Measurements from ENCODE around the gene CYB5B. TPM values are rescaled to one million over a fixed set of nuclear protein-coding genes. Genes with fewer than 3 reads are reported as not detected.

CYB5B gene
- polyA plus RNA-seq, 3 donors, result 32.3 to 90.4 (median 84.9) TPM

- no peak overlapping the region for H3K27ac Mint-ChIP-seq
- peaks cover 1 to 2% (median 1%) of the 10 kb centered on the region in 3 donors for H3K27me3 Mint-ChIP-seq (ENCODE audit: low read depth in 3 of 3)
- DNase-seq, result no peak
- Histone ChIP-seq H3K4me3 (replicated peaks in 1 of 3; ENCODE audit: low read depth in 2 of 3, low read length in 3 of 3) (no peak overlapping the region), H3K27ac (ENCODE audit: low read depth in 1 of 2, low read length in 2 of 2) (no peak overlapping the region), H3K79me2 (ENCODE audit: insufficient read depth, low read length) (no peaks in the 10 kb centered on the region), H3K27me3 (ENCODE audit: control insufficient read depth in 2 of 2, insufficient read depth in 2 of 2, low read length in 2 of 2) (no peaks in the 10 kb centered on the region), H3K36me3 (replicated peaks in 1 of 2; ENCODE audit: control insufficient read depth in 1 of 2, insufficient read depth in 2 of 2, low read length in 2 of 2) (peaks cover 23 to 82% of the 10 kb centered on the region in 2 donors), H4K20me1 (ENCODE audit: insufficient read depth, low read length) (peaks cover 30% of the 10 kb centered on the region), H3K4me2 (replicated peaks; ENCODE audit: extremely low read depth, low read length, poor library complexity, severe bottlenecking) (no peak overlapping the region), H3K9me3 (replicated peaks in 1 of 2; ENCODE audit: control insufficient read depth in 1 of 2, insufficient read depth in 1 of 2, low read length in 2 of 2) (no peaks in the 10 kb centered on the region), H3K4me1 (ENCODE audit: control insufficient read depth in 1 of 2, insufficient read depth in 2 of 2, low read length in 2 of 2) (no peaks in the 10 kb centered on the region), H3K9ac (ENCODE audit: insufficient read depth, low read length, poor library complexity, severe bottlenecking) (no peak overlapping the region), H2AFZ (ENCODE audit: insufficient read depth, low read depth, low read length, poor library complexity, severe bottlenecking) (no peak overlapping the region)
- H3K36me3 Mint-ChIP-seq, result peaks cover 77 to 81% of the 10 kb centered on the region in 2 donors
- TF ChIP-seq CTCF (IDR thresholded peaks at IDR 0.05), result no peak
- H3K4me1 Mint-ChIP-seq, result no peaks in the 10 kb centered on the region
- no peak overlapping the region for H3K4me3 Mint-ChIP-seq
- intact Hi-C loops (cut with micrococcal nuclease), result no loop called here
- WGBS (ENCODE audit: insufficient coverage), result no CpG with 5 or more reads among the region's 1 CpG
- H3K9me3 Mint-ChIP-seq, result peaks cover 0 to 4% (median 0%) of the 10 kb centered on the region in 7 donors
These were observed 29.5 kb downstream of the CYB5B start for GRCh38 chr16:69453936-69454335.

GRCh38 chr16:69463876-69464275 lies 39.5 kb downstream of the CYB5B start:
- H3K36me3 Mint-ChIP-seq, result peaks cover 63 to 64% of the 10 kb centered on the region in 2 donors
- peaks cover 65 to 74% (median 65%) of the 10 kb centered on the region in 3 donors for H3K27me3 Mint-ChIP-seq (ENCODE audit: low read depth in 3 of 3)
- peaks cover 64 to 76% of the 10 kb centered on the region in 2 donors for H3K27me3 ChIP-seq (ENCODE audit: control insufficient read depth in 2 of 2, insufficient read depth in 2 of 2, low read length in 2 of 2)
- peaks cover 0 to 17% (median 5%) of the 10 kb centered on the region in 7 donors for H3K9me3 Mint-ChIP-seq
- H3K9ac ChIP-seq (ENCODE audit: insufficient read depth, low read length, poor library complexity, severe bottlenecking), result no peak overlapping the region
- H3K27ac ChIP-seq (ENCODE audit: low read depth in 1 of 2, low read length in 2 of 2), result no peak overlapping the region
- no peaks in the 10 kb centered on the region for H3K79me2 ChIP-seq (ENCODE audit: insufficient read depth, low read length)
- H3K4me3 ChIP-seq (replicated peaks in 1 of 3; ENCODE audit: low read depth in 2 of 3, low read length in 3 of 3), result no peak overlapping the region
- H4K20me1 ChIP-seq (ENCODE audit: insufficient read depth, low read length), result peaks cover 72% of the 10 kb centered on the region
- H2AFZ ChIP-seq (ENCODE audit: insufficient read depth, low read depth, low read length, poor library complexity, severe bottlenecking), result no peak overlapping the region
- intact Hi-C loops (cut with micrococcal nuclease), result loop anchor here in 1 of 2 donors (10.0 kb wide), 1 partner anchor 61 kb away; no protein-coding TSS in a partner anchor
- peaks cover 12% of the 10 kb centered on the region for H3K4me1 Mint-ChIP-seq
- TF ChIP-seq CTCF (IDR thresholded peaks at IDR 0.05), result no peak
- no peak overlapping the region for H3K4me2 ChIP-seq (replicated peaks; ENCODE audit: extremely low read depth, low read length, poor library complexity, severe bottlenecking)
- peaks cover 0 to 6% of the 10 kb centered on the region in 2 donors for H3K9me3 ChIP-seq (replicated peaks in 1 of 2; ENCODE audit: control insufficient read depth in 1 of 2, insufficient read depth in 1 of 2, low read length in 2 of 2)
- no peak for DNase-seq
- H3K36me3 ChIP-seq (replicated peaks in 1 of 2; ENCODE audit: control insufficient read depth in 1 of 2, insufficient read depth in 2 of 2, low read length in 2 of 2), result peaks cover 18 to 59% of the 10 kb centered on the region in 2 donors
- H3K4me1 ChIP-seq (ENCODE audit: control insufficient read depth in 1 of 2, insufficient read depth in 2 of 2, low read length in 2 of 2), result peaks cover 0 to 5% of the 10 kb centered on the region in 2 donors
- peak overlapping the region in 1 of 2 donors; percentile 79 for H3K4me3 Mint-ChIP-seq
- H3K27ac Mint-ChIP-seq, result no peak overlapping the region
